GM23338 (cell line): Measurements from ENCODE around the gene DGKH. TPM values are rescaled to one million over a fixed set of nuclear protein-coding genes. Genes with fewer than 3 reads are reported as not detected.

Source experiments
- ATAC-seq: fragments of 200-7000 bp; cut with Tn5 transposase; 3 replicates; pipeline ENCODE4 v1.9.1; 2020
- DNase-seq: peaks from one replicate; pipeline ENCODE4 v3.0.0-alpha.2; 2015; ENCODE audit warnings: low spot score
- H2AFZ ChIP-seq: fragments of 200-600 bp; sonication (generic); 2 replicates; pipeline ENCODE4 v1.8.0; 2016; ENCODE audit warnings: antibody characterized with exemption, mild to moderate bottlenecking, moderate library complexity
- H3F3A ChIP-seq: fragments of 200-600 bp; sonication (generic); replicated peaks from 2 replicates; pipeline ENCODE4 v1.8.0; 2017; ENCODE audit warnings: antibody characterized with exemption, mixed run types, low read depth
- H3K27ac ChIP-seq: fragments of 200-600 bp; sonication (generic); 2 replicates; pipeline ENCODE4 v1.6.1; 2016; ENCODE audit warnings: low read depth
- H3K27me3 ChIP-seq: fragments of 200-600 bp; sonication (generic); 2 replicates; pipeline ENCODE4 v1.8.0; 2016; ENCODE audit warnings: mild to moderate bottlenecking, mixed run types, moderate library complexity; ENCODE audit not compliant: insufficient read depth
- H3K36me3 ChIP-seq: fragments of 200-600 bp; sonication (generic); 2 replicates; pipeline ENCODE4 v1.8.0; 2016; ENCODE audit warnings: mild to moderate bottlenecking; ENCODE audit not compliant: insufficient read depth
- H3K4me1 ChIP-seq: fragments of 200-600 bp; sonication (generic); 2 replicates; pipeline ENCODE4 v1.8.0; 2016; ENCODE audit warnings: mild to moderate bottlenecking, moderate library complexity; ENCODE audit not compliant: insufficient read depth
- H3K4me2 ChIP-seq: fragments of 200-600 bp; sonication (generic); 2 replicates; pipeline ENCODE4 v1.7.1; 2017; ENCODE audit warnings: mixed run types
- H3K4me3 ChIP-seq: fragments of 200-600 bp; sonication (generic); 2 replicates; pipeline ENCODE4 v1.6.1; 2016; ENCODE audit warnings: mixed run types
- H3K79me2 ChIP-seq: fragments of 200-600 bp; sonication (generic); replicated peaks from 2 replicates; pipeline ENCODE4 v1.8.0; 2017; ENCODE audit warnings: mild to moderate bottlenecking; ENCODE audit not compliant: insufficient read depth
- H3K9me2 ChIP-seq: fragments of 200-600 bp; sonication (generic); 2 replicates; pipeline ENCODE4 v1.8.0; 2017; ENCODE audit not compliant: insufficient read depth
- H4K20me1 ChIP-seq: fragments of 200-600 bp; sonication (generic); replicated peaks from 2 replicates; pipeline ENCODE4 v1.8.0; 2017; ENCODE audit warnings: mild to moderate bottlenecking; ENCODE audit not compliant: insufficient read depth
- H3K27ac Mint-ChIP-seq: 2 replicates; pipeline ENCODE4 v1.8.0; 2020; ENCODE audit warnings: inconsistent platforms, mild to moderate bottlenecking, moderate library complexity, mixed read lengths
- H3K27me3 Mint-ChIP-seq: 3 replicates; pipeline ENCODE4 v1.8.0; 2022; ENCODE audit warnings: low read depth, mild to moderate bottlenecking, moderate library complexity, mixed read lengths, inconsistent platforms; ENCODE audit not compliant: insufficient read depth, poor library complexity
- H3K36me3 Mint-ChIP-seq: 3 replicates; pipeline ENCODE4 v1.8.0; 2021; ENCODE audit warnings: low read depth, mild to moderate bottlenecking, inconsistent platforms, moderate library complexity, mixed read lengths
- H3K4me1 Mint-ChIP-seq: 3 replicates; pipeline ENCODE4 v1.8.0; 2020; ENCODE audit warnings: mild to moderate bottlenecking, inconsistent platforms, mixed read lengths
- H3K4me3 Mint-ChIP-seq: 3 replicates; pipeline ENCODE4 v1.8.0; 2021; ENCODE audit warnings: moderate library complexity, mild to moderate bottlenecking, inconsistent platforms, mixed read lengths
- H3K9me3 Mint-ChIP-seq: 3 replicates; pipeline ENCODE4 v1.8.0; 2020; ENCODE audit warnings: moderate library complexity, mild to moderate bottlenecking, inconsistent platforms, mixed read lengths
- EZH2 ChIP-seq: fragments of 200-600 bp; sonication (generic); IDR thresholded peaks from one replicate; pipeline ENCODE4 v1.8.0; 2017; ENCODE audit warnings: antibody characterized with exemption, mild to moderate bottlenecking, low read depth; ENCODE audit not compliant: unreplicated experiment
- EZH2phosphoT487 ChIP-seq: fragments of 200-600 bp; sonication (generic); IDR thresholded peaks from one replicate; pipeline ENCODE4 v1.8.1; 2018; ENCODE audit warnings: antibody characterized with exemption; ENCODE audit not compliant: unreplicated experiment
- NANOG ChIP-seq: IDR thresholded peaks from 2 replicates; pipeline ENCODE4 v1.6.1; 2016; ENCODE audit warnings: antibody characterized with exemption, borderline replicate concordance
- POLR2AphosphoS5 ChIP-seq: IDR thresholded peaks from 2 replicates; pipeline ENCODE4 v1.6.1; 2016; ENCODE audit warnings: antibody characterized with exemption, low read depth
- REST ChIP-seq: IDR thresholded peaks from one replicate; pipeline ENCODE4 v1.6.1; 2018; ENCODE audit warnings: antibody characterized with exemption; ENCODE audit not compliant: unreplicated experiment
- ZNF331 ChIP-seq: fragments of 250-450 bp; sonication (Bioruptor Pico); IDR thresholded peaks from 2 replicates; pipeline ENCODE4 v1.5.0; 2020; ENCODE audit warnings: low read depth, mild to moderate bottlenecking, moderate library complexity
- ZNF462 ChIP-seq: fragments of 250-450 bp; sonication (Bioruptor Pico); IDR thresholded peaks from 2 replicates; pipeline ENCODE4 v1.5.0; 2020; ENCODE audit warnings: mild to moderate bottlenecking, moderate library complexity
- polyA plus RNA-seq: library from polyadenylated mRNA; unstranded; fragments of >200 nt; fragmentation: Nextera tagmentation; extraction: Ambion mirVana; gene quantifications from 2 replicates; pipeline ENCODE4 v1.2.1, GENCODE V29; 2016
- total RNA-seq: library from RNA; depleted of rRNA; stranded (reverse); fragments of >200 nt; shearing (Covaris generic); gene quantifications from 2 replicates; pipeline ENCODE4 v1.2.3, GENCODE V29; 2014

Gene DGKH
- total and polyA plus RNA-seq, 2 experiments from 2014 or later, result 2.1 to 7.5 TPM

GRCh38 chr13:42046448-42046847 lies 2.0 kb upstream of the DGKH start (continued):
- TF ChIP-seq REST, result no peak
- TF ChIP-seq EZH2phosphoT487, result no peak

- TF ChIP-seq POLR2AphosphoS5 (no peak), ZNF462 (CRISPR knock-in tag) (no peak), EZH2phosphoT487 (no peak), NANOG (no peak), EZH2 (peak; percentile 67), ZNF331 (CRISPR knock-in tag) (no peak)
- Mint-ChIP-seq H3K27ac (no peak overlapping the region), H3K4me1 (peaks cover 6% of the 10 kb centered on the region), H3K36me3 (no peaks in the 10 kb centered on the region; the same call in 2 of the 3 replicates), H3K4me3 (peak overlapping the region; percentile 82), H3K9me3 (no peaks in the 10 kb centered on the region), H3K27me3 (peaks cover 28% of the 10 kb centered on the region)
- Histone ChIP-seq H2AFZ (peak overlapping the region; percentile 95), H3K79me2 (peaks cover 11% of the 10 kb centered on the region), H3K4me1 (peaks cover 14% of the 10 kb centered on the region), H3K4me2 (peak overlapping the region; percentile 100), H3F3A (peaks cover 15% of the 10 kb centered on the region), H3K4me3 (peak overlapping the region; percentile 91), H3K9me2 (no peaks in the 10 kb centered on the region), H3K27me3 (peaks cover 64% of the 10 kb centered on the region), H4K20me1 (peaks cover 24% of the 10 kb centered on the region), H3K27ac (no peak overlapping the region), H3K36me3 (no peaks in the 10 kb centered on the region)
- DNase-seq (peak; percentile 71), ATAC-seq (peak; percentile 60)
These were observed 697 bp upstream of the DGKH start for GRCh38 chr13:42047561-42048341.
